GM06990 (cell line): Measurements from ENCODE around the gene ETFDH.

Source experiments
- DNase-seq: peaks from one replicate; pipeline ENCODE4 v3.0.0-alpha.2; 2011; ENCODE audit not compliant: insufficient read length; ENCODE audit errors: extremely low read depth
- H3K27me3 ChIP-seq: replicated peaks from 2 replicates; pipeline ENCODE4 v1.6.0; 2011; ENCODE audit warnings: low read length; ENCODE audit not compliant: control insufficient read depth, insufficient read depth
- H3K36me3 ChIP-seq: 2 replicates; pipeline ENCODE4 v1.5.1; 2011; ENCODE audit warnings: low read length; ENCODE audit not compliant: control insufficient read depth, insufficient read depth
- H3K4me3 ChIP-seq: replicated peaks from 2 replicates; pipeline ENCODE4 v1.5.1; 2011; ENCODE audit warnings: low read depth, mild to moderate bottlenecking, control low read depth, low read length
- TF ChIP-seq, protein P1 (sequence below): IDR thresholded peaks from 2 replicates; pipeline ENCODE4 v1.5.1; 2011; ENCODE audit warnings: low read length, control low read depth, mild to moderate bottlenecking, inconsistent platforms; ENCODE audit not compliant: insufficient read depth, poor library complexity, severe bottlenecking

ETFDH gene

DNA sequence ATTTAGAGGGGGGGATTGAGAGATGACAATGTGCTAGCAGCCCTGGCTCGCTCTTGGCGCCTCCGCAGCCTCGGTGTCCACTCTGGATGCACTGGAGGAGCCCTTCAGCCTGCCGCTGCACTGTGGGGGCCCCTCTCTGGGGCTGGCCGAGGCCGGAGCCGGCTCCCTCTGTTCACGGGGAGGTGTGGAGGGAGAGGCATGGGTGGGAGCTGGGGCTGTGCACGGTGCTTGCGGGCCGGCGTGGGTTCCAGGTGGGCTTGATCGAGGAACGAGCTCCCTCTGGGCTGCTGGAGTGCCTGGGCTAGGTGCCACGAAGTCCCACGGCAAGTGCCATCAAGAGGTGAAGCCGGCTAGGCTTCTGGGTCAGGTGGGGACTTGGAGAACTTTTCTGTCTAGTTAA, 7.3 kb upstream of the ETFDH start:
- DNase-seq: no peak
- Histone ChIP-seq H3K27me3 (no peaks in the 10 kb centered on the region), H3K4me3 (no peak overlapping the region), H3K36me3 (no peaks in the 10 kb centered on the region; the same call in 1 of the 2 replicates)
- TF ChIP-seq, protein P1, sequence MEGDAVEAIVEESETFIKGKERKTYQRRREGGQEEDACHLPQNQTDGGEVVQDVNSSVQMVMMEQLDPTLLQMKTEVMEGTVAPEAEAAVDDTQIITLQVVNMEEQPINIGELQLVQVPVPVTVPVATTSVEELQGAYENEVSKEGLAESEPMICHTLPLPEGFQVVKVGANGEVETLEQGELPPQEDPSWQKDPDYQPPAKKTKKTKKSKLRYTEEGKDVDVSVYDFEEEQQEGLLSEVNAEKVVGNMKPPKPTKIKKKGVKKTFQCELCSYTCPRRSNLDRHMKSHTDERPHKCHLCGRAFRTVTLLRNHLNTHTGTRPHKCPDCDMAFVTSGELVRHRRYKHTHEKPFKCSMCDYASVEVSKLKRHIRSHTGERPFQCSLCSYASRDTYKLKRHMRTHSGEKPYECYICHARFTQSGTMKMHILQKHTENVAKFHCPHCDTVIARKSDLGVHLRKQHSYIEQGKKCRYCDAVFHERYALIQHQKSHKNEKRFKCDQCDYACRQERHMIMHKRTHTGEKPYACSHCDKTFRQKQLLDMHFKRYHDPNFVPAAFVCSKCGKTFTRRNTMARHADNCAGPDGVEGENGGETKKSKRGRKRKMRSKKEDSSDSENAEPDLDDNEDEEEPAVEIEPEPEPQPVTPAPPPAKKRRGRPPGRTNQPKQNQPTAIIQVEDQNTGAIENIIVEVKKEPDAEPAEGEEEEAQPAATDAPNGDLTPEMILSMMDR: no peak

DNA sequence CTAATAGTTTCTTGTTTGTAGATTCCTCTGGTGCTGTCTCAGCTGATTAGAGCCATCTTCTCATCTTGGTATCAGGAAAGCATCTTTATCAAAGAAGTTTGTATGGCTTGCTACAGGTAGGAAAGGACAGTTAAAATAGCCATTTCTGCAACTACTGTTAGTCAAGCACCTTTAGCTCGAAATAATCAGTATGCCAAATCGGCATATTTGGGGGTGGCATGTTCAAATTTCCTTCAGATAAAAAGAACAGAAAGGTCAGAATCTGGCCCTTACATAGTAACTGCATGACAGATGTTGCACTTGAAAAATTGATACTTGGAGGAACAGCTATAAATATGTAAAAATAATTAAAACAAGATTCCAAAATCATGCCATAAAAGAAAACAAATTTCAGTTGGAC, 5.2 kb upstream of the ETFDH start:
- H3K36me3 ChIP-seq: no peaks in the 10 kb centered on the region; the same call in 1 of the 2 replicates
- no peaks in the 10 kb centered on the region for H3K27me3 ChIP-seq
- no peak for DNase-seq
- no peak overlapping the region for H3K4me3 ChIP-seq
- TF ChIP-seq, protein P1: no peak

DNA sequence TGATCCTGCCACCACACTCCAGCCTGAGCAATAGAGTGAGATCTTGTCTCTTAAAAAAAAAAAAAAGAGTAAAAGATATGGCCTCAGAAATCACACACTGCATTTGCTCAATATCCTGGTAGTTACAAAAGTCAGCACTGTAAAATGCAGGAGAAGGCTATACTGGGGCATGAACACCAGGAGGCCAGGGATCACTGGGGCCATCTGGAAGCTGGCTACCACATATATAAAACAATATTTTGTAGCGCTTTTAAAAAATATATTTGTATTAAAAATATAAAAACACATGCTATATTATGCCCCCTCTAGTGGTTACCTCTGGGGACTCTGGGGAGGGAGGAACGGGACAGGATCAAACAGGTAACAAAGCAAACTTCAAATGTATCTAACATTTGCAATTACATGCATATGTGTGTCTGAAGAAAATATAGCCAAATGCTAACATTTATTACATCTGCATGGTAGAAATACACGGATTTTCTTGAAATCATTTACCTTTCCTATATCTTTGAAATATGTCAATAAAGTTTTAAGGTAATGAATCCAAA, 4.4 kb upstream of the ETFDH start:
- TF ChIP-seq, protein P1: peak; percentile 76

DNA sequence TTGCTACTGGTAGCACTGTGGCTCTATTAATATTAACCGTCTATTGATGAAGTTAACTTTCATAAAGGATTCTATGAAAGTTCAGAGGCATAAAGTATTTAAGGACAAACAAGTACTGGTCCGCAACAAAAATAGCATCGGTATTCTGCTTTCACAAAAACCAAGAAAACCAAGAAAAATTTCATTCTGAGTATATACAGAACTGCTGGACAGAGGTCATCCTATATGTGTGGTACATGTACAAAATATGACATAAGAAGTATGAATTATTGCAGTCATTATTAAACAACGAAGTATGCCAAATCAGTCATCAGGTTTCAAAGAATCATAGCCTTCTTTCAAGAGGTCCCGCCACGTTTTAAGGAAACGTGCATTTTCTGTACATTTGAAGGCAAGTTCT, 2.8 kb upstream of the ETFDH start:
- H3K36me3 ChIP-seq: no peaks in the 10 kb centered on the region; the same call in 1 of the 2 replicates

More for the DNA sequence above, 4.4 kb upstream of the ETFDH start:
- no peak for DNase-seq
- Histone ChIP-seq H3K4me3 (no peak overlapping the region), H3K27me3 (no peaks in the 10 kb centered on the region), H3K36me3 (no peaks in the 10 kb centered on the region; the same call in 1 of the 2 replicates)

DNA sequence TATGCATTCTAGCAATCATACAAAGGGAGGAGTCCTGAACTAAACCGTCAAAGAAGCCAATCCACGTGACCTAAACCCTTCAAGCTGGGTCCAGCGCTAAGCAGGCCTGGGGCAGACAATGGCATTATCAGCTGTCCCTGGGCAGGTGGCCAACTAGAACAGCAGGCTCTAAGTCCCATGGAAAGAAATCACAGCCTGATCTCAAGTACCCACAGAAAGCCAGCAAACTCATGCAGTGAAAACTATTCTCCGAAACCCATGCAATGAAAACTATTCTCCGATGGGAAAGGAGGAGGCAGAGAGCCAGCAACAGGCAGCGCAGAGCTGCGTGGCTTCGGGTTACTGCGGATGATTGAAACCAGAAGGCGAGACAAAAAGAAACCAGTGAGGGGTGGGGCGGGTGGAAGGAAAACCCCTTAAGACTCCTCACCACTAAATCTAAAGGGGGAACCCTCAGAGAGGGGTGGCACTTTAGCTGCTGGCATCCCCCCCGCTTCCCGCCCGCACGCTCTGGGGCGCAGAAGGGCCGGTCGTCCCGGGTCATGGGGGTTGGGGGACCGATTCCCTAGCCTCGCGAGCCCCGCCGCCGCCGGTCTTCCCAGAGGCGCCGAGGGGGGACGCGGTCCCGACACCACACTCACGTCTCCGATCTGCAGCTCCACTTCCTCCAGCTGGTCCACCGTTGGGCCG, 976 bp upstream of the ETFDH start:
- Histone ChIP-seq H3K4me3 (peak overlapping the region; percentile 98), H3K36me3 (no peaks in the 10 kb centered on the region), H3K27me3 (no peaks in the 10 kb centered on the region)
- DNase-seq: peak; percentile 78
- TF ChIP-seq, protein P1: no peak

More for the DNA sequence above, 2.8 kb upstream of the ETFDH start:
- DNase-seq: no peak
- Histone ChIP-seq H3K4me3 (no peak overlapping the region), H3K27me3 (no peaks in the 10 kb centered on the region)
- TF ChIP-seq, protein P1: no peak

DNA sequence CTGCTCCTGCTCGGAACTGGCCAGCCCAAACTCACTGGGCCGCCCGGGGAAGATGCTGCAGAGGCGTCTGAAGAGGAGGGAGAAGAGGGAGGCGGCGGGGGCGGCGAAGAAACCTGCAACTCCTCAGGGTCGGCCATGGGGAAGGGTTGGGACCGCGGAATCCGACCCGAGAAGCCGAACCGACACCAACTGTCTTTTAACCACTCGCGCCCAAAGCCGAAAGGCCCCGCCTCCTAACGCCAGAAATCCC, 506 bp upstream of the ETFDH start, which contains the start of gene C4orf46:
Gene C4orf46 (minus strand): TSS at position 223 of the 250 bp plus-strand sequence. CDS start 86 bp downstream, at position 137.
- no peak for DNase-seq
- Histone ChIP-seq H3K36me3 (no peaks in the 10 kb centered on the region), H3K27me3 (no peaks in the 10 kb centered on the region), H3K4me3 (peak within 1 kb of the TSS; percentile 98)
- TF ChIP-seq, protein P1: no peak
